Urinary bladder (tissue), 4 donors: ENCODE results near the gene IGSF11. TPM values are rescaled to one million over a fixed set of nuclear protein-coding genes. Genes with fewer than 3 reads are reported as not detected.

ENCODE experiments used
- DNase-seq: peaks from one replicate; pipeline ENCODE4 v3.0.0-alpha.2; 2015; ENCODE audit errors: extremely low spot score
- H3K27ac ChIP-seq: one replicate; pipeline ENCODE4 v1.5.1; 2013; ENCODE audit warnings: low read depth, mild to moderate bottlenecking, moderate library complexity
- H3K36me3 ChIP-seq: one replicate; pipeline ENCODE4 v1.6.1; 2013; ENCODE audit warnings: mild to moderate bottlenecking, moderate library complexity; ENCODE audit not compliant: insufficient read depth
- H3K4me1 ChIP-seq: one replicate; pipeline ENCODE4 v1.6.1; 2013; ENCODE audit warnings: mild to moderate bottlenecking, moderate library complexity; ENCODE audit not compliant: insufficient read depth
- H3K4me3 ChIP-seq: one replicate; pipeline ENCODE4 v1.5.1; 2013; ENCODE audit warnings: low read depth, low read length
- WGBS: extraction: QIAGEN DNeasy Blood & Tissue Kit; methylation state at CpG from one replicate; pipeline ENCODE4 v1.1.7; 2013; 5-methylcytosine and 5-hydroxymethylcytosine counted together
- polyA plus RNA-seq: library from polyadenylated mRNA; stranded (reverse); fragments of 200-250 nt; gene quantifications from one replicate; pipeline ENCODE4 v1.2.3, GENCODE V29; 2013
- total RNA-seq: library from RNA; depleted of rRNA; stranded (reverse); fragments of >200 nt; gene quantifications from one replicate; pipeline ENCODE4 v1.2.3, GENCODE V29; 2014
- donor health status: healthy with polysubstance abuse.
- donor health status: healthy.

IGSF11 gene
- total and polyA plus RNA-seq, 2 donors: 0.99 to 3.5 TPM

GRCh38 chr3:119019767-119020518, 14.7 kb downstream of the IGSF11 start:
- Histone ChIP-seq H3K36me3 (no peaks in the 10 kb centered on the region), H3K27ac (no peak overlapping the region), H3K4me1 (no peaks in the 10 kb centered on the region), H3K4me3 (no peak overlapping the region)
- no peak for DNase-seq
- 45% methylated on average over 4 of the region's 4 CpGs for WGBS

GRCh38 chr3:119018690-119019463, 15.8 kb downstream of the IGSF11 start:
- no peaks in the 10 kb centered on the region for H3K4me1 ChIP-seq
- no peak overlapping the region for H3K27ac ChIP-seq
- DNase-seq: no peak
- no peaks in the 10 kb centered on the region for H3K36me3 ChIP-seq
- 96% methylated on average over 1 of the region's 1 CpG for WGBS
- H3K4me3 ChIP-seq: no peak overlapping the region

- Histone ChIP-seq H3K4me3 (no peak overlapping the region), H3K4me1 (no peaks in the 10 kb centered on the region), H3K27ac (no peak overlapping the region)
Observed at GRCh38 chr3:119015942-119016341, 18.7 kb downstream of the IGSF11 start.

GRCh38 chr3:119013951-119014350, 20.7 kb downstream of the IGSF11 start:
- 32% methylated on average over 3 of the region's 3 CpGs for WGBS
- DNase-seq: no peak
- no peak overlapping the region for H3K27ac ChIP-seq
- no peak overlapping the region for H3K4me3 ChIP-seq
- no peaks in the 10 kb centered on the region for H3K4me1 ChIP-seq
- no peaks in the 10 kb centered on the region for H3K36me3 ChIP-seq

More at GRCh38 chr3:119015942-119016341, 18.7 kb downstream of the IGSF11 start:
- DNase-seq: no peak
- 82% methylated on average over 2 of the region's 2 CpGs for WGBS
- H3K36me3 ChIP-seq: no peaks in the 10 kb centered on the region

GRCh38 chr3:119011528-119011927, 23.1 kb downstream of the IGSF11 start:
- H3K4me1 ChIP-seq: no peaks in the 10 kb centered on the region
- H3K27ac ChIP-seq: no peak overlapping the region
- DNase-seq: no peak
- no peaks in the 10 kb centered on the region for H3K36me3 ChIP-seq
- H3K4me3 ChIP-seq: no peak overlapping the region
- 79% methylated on average over 1 of the region's 1 CpG for WGBS

GRCh38 chr3:118997190-118997589, 37.5 kb downstream of the IGSF11 start:
- Histone ChIP-seq H3K4me3 (no peak overlapping the region), H3K4me1 (no peaks in the 10 kb centered on the region), H3K27ac (no peak overlapping the region), H3K36me3 (no peaks in the 10 kb centered on the region)
- WGBS: 57% methylated on average over 2 of the region's 2 CpGs
- no peak for DNase-seq

- no peak for DNase-seq
- Histone ChIP-seq H3K27ac (no peak overlapping the region), H3K4me3 (no peak overlapping the region), H3K36me3 (no peaks in the 10 kb centered on the region), H3K4me1 (no peaks in the 10 kb centered on the region)
- WGBS: 38% methylated on average over 3 of the region's 3 CpGs
Observed at GRCh38 chr3:118991775-118992174, 42.9 kb downstream of the IGSF11 start.

GRCh38 chr3:118990823-118991560, 43.7 kb downstream of the IGSF11 start:
- no peaks in the 10 kb centered on the region for H3K4me1 ChIP-seq
- 52% methylated on average over 3 of the region's 3 CpGs for WGBS
- H3K4me3 ChIP-seq: no peak overlapping the region
- H3K36me3 ChIP-seq: no peaks in the 10 kb centered on the region
- DNase-seq: no peak
- H3K27ac ChIP-seq: no peak overlapping the region

- Histone ChIP-seq H3K4me1 (no peaks in the 10 kb centered on the region), H3K27ac (no peak overlapping the region)
Observed at GRCh38 chr3:118988198-118989130, 46.2 kb downstream of the IGSF11 start.

GRCh38 chr3:118987477-118987876, 47.2 kb downstream of the IGSF11 start:
- Histone ChIP-seq H3K4me1 (no peaks in the 10 kb centered on the region), H3K36me3 (no peaks in the 10 kb centered on the region), H3K4me3 (no peak overlapping the region), H3K27ac (no peak overlapping the region)
- 15% methylated on average over 2 of the region's 2 CpGs for WGBS
- no peak for DNase-seq

More at GRCh38 chr3:118988198-118989130, 46.2 kb downstream of the IGSF11 start:
- Histone ChIP-seq H3K4me3 (no peak overlapping the region), H3K36me3 (no peaks in the 10 kb centered on the region)
- DNase-seq: no peak
- WGBS: 56% methylated on average over 6 of the region's 6 CpGs

- no peak for DNase-seq
- 79% methylated on average over 2 of the region's 2 CpGs for WGBS
- Histone ChIP-seq H3K4me3 (no peak overlapping the region), H3K27ac (no peak overlapping the region), H3K4me1 (no peaks in the 10 kb centered on the region), H3K36me3 (no peaks in the 10 kb centered on the region)
Observed at GRCh38 chr3:118986734-118987133, 47.9 kb downstream of the IGSF11 start.

GRCh38 chr3:118984699-118985098, 49.9 kb downstream of the IGSF11 start:
- WGBS: 79% methylated on average over 2 of the region's 2 CpGs
- no peak for DNase-seq
- Histone ChIP-seq H3K27ac (no peak overlapping the region), H3K4me3 (no peak overlapping the region), H3K4me1 (no peaks in the 10 kb centered on the region), H3K36me3 (no peaks in the 10 kb centered on the region)
